Activated T-cell treated with anti-CD3 and anti-CD28 coated beads, Interleukin-2, amount 50 U/mL, for 1 hour (primary cell): ENCODE measurements around the gene ZNF670.
"Not testable (repeated sequence)": the region's sequence is repeated elsewhere in the genome, so short reads cannot be mapped to it uniquely, and the experiment has no call there.

Experiments
- DNase-seq: peaks from one replicate; pipeline ENCODE4 v3.0.0-alpha.2; 2020

The ZNF670 gene

DNA sequence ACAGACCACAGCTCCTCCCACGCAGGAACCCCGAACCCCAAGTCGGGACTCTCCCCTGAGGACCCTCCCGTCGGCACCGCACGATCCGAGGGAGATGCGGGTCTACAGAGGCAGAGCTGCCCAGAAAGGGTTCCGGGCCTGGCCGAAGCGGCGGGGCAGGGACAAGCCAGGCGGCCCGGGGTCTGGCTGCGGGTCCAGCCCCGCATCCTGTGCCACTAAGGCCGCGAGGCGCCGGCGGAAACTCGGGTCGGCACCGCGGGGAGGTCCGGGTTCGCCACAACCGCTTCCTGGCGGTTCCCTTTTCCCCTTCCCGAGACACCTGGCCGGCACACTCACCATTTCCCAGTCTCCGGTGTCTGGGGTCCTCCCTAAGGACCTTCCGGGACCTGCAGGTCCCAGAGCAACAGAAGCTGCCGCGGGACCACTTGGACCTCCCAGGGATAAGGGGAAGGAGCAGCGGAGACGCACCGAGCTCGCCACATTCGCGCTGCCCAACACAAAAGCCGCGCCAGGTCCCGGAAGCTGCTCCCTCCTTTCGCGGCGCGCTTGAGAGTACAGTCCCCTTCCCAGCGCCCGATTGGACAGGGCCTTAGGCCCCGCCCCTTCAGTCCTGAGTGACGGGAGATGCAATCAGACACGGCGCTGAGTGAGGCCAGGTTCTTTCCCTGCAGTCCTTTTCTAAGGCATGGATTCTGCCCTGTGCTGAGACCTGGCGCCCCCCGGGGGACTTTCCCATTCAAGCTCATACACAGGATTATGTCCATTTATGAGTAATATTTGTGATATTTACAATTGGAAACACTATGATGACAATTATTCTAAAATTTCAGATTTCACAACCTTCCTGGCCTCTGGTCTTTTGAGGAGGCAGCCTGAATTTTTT, at the start of gene ZNF670:
ZNF670 (minus strand) TSS at position 554 of the 883 bp plus-strand sequence; CDS start at position 339, 215 bp downstream.
- peak; percentile 82 for DNase-seq

DNA sequence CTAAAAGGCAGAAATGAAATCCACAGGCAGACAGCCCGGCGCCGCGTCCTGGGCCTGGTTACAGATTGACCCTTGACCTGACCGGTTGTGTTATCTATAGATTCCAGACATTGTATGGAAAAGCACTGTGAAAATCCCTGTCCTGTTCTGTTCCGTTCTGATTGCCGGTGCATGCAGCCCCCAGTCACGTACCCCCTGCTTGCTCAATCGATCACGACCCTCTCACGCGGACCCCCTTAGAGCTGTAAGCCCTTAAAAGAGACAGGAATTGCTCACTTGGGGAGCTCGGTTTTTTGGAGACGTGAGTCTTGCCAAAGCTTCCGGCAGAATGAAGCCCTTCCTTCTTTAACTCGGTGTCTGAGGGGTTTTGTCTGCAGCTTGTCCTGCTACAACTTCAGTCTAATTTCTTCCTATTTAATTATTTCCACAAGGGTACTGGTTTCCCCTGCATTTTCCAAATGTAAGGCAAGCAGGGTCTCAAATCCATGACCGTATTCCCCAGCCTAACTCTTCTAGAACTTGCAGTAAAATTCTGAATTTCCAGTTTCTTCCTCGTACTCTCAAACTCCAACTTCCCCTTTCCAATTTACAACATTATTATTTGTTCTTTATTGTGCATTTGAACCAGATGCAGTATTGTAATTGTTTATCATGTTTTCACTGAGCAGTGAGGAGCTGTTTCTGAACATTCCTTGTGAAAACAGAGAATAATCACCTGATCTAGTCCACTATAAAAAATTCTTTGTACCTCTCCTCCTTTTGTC, 49.1 kb upstream of the ZNF670 start:
- not testable (repeated sequence) for DNase-seq

DNA sequence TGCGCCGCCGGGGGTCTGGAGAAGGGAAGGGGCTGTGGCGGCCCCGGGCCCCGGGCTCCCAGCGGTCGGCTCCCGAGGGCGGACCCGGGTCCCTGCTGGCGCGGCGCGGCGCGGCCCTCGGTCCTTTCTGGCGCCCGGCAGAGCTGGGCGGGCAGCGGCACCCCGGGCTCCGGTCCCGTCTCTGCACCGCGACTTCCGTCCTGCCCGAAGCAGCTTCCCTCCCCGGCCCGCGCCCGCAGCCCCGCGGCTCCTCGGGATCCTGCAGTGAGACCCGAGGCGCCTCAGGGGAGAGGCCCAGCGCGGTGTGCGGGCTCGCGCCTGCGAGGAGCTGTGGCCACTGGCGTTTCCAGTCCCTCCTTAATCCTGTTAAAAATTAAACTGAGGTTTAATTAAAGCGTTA, 48.0 kb upstream of the ZNF670 start:
- DNase-seq, result not testable (repeated sequence)

DNA sequence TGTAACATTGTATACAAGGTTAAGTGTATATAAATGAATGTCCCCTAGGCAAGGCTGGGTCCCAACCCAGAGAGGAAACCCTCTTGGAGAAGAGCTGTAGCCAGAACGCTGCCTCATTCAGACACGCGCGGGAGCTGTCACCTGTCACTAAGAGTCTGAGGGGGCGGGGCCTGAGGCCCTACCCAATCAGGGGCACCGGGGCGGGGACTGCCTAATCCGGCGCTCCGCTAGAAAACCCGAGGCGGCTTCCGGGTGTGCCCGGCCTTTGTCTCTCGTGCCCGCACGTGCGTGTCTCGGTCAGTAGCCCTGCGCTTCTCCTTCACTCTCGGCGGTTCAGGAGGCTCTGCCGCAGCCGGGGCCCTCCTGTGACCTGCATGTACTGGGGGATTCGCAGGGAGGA, 47.6 kb upstream of the ZNF670 start:
- DNase-seq, result not testable (repeated sequence)

DNA sequence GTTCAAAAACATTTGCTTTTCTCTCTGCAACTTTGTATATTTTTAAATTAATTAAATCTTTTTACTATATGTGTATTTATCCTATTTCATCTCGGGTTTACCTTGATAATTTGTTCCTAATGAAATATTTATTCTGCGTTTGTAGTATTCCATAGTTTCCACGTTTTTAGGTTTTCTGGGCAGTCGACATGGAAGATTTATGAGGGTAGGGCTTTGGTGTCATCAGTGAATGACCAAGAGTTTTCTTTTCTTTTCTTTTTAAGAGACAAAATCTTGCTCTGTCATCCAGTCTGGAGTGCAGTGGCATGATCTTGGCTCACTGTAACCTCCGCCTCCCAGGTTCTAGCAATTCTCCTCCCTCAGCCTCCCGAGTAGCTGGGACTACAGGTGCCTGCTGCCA, 42.8 kb upstream of the ZNF670 start:
- DNase-seq, result no peak

DNA sequence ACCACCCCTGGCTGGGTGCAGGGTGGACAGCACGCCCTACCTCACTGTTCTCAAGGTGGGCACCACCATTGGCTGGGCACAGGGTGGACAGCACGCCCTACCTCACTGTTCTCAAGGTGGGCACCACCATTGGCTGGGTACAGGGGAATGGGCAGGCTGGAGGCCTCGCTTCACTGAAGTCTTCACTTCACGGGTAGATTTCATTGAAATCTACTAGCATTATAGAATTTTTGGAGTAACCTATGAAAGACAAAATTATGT, 41.7 kb upstream of the ZNF670 start:
- DNase-seq, result not testable (repeated sequence)

DNA sequence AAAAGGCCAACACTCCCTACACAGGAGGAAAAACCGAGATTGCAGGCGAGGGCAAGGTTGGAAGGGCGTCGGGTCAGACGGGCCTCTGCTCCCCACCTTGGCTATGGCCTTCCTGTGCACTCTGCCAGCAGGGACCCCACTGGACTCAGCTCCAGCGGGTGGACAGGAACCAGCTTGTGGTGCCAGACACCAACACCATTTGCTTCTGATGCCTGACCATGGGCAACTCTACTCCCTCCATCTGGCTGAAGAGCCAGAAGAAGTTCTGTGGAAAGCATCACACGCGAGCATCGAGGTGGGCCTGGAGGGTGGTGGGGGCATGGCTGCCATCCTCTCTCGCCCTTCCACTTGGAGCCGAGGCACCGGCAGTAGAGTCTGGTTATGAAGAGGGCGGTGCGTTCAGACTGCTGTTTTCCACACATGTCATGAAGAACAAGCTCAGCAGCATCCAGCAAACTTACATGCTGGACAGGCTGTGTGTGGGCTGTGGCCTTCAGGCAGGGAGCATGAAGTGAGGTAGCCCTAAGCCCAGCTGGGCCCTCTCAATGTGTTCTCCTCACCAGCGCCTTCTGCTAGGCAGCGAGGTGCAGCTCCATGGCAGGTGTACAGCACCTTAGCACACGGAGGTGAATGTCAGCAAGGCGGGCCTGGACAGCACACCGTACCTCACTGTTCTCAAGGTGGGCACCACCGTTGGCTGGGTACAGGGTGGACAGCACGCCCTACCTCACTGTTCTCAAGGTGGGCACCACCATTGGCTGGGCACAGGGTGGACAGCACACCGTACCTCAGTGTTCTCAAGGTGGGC, 41.2 kb upstream of the ZNF670 start:
- DNase-seq, result no peak

DNA sequence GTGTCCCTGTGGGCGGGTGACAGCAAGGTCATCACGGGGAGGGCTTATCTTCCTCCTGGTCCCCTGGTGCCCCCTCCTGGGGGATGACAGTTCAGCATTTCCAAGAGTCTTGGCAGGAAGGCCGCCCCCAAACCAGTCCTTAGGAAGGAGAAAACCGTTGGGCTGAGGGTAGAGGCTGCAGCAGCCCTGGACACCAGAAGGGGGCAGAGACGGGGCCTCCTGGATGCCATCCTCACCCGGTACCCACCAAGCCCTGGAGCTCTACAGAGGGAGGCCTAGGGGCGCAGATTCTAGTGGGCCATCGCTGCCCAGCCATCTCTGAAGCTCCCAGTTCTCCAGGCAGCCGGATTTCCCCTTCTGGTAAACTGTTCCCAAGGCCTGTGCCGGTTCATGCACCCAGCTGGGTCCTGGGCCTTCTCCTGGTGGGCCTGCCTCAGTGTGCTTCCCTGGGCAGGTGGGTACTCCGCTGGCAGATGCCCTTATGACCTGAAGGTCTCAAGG, 40.4 kb upstream of the ZNF670 start:
- DNase-seq, result no peak

DNA sequence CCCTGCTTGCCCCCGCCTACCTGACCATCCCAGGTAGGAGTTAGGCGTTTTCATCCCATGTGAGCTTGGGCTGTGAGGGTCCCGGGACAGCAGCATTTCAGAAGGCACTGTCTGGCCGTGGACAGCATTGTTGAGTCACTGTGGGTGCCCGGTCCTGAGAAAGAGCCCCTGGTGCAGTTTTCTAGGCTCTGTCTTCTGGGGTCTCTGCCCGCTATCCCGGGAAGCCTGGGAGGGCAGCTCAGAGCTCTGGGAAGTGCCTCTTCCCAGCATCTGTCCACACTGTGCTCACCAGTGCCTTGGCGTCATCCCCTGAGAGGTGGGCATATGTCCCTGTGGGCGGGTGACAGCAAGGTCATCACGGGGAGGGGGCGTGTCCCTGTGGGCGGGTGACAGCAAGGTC, 36.9 kb upstream of the ZNF670 start:
- DNase-seq, result no peak

DNA sequence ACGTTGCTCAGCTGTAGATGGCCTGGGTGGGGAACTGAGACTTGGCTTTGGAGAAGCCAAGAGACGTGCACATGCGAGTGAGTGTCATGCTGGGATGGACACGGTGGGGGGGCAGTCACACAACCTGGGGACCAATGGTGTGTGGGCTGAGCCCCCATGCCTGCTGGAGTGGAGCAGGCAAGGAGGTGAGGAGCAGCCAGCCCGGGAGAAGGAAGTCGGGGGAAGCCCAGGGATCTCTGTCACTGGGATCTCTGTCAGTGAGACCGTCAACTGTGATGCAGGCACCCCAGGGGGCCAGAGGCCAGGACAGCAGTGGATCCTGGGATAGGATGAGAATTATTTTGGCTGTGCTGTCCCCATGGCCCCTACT, 36.5 kb upstream of the ZNF670 start:
- no peak for DNase-seq

DNA sequence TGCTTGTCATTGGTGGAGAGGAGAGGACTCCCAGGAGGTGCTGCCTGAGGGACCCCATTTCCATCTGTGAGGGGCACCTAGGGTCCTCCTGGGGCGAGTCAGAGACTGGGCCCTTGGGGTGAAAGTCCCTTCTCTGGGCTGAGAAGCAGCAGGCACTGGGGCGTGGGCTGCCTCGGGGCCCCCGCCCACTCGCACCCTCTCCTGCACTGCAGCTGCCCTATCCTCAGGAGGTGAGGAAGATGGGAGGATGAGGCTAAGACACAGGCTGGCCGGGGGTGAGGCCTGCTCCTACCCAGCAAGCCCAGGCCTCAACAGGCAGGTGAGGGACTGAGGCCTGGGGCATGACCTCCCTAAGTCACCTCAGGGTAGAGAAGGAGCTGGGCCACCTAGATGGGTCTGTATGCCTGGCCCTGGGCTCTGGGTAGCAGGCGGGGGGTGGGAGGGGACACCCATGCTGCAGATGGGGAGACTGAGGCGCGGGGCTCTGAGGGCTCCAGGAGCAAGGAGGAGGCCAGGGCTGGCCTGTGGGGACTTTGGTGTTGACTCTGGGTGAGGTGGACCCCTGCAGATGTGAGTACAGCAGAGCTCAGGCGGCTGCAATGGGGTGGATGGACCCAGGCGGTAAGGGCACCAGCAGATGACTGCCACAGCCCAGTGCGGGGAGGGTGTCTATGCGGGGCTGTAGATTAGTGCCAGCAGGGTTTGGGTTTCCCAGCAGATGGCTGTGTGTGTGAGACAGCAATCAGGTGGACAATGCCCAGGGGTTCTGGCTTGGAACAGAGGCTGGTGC, 35.9 kb upstream of the ZNF670 start:
- DNase-seq, result no peak

DNA sequence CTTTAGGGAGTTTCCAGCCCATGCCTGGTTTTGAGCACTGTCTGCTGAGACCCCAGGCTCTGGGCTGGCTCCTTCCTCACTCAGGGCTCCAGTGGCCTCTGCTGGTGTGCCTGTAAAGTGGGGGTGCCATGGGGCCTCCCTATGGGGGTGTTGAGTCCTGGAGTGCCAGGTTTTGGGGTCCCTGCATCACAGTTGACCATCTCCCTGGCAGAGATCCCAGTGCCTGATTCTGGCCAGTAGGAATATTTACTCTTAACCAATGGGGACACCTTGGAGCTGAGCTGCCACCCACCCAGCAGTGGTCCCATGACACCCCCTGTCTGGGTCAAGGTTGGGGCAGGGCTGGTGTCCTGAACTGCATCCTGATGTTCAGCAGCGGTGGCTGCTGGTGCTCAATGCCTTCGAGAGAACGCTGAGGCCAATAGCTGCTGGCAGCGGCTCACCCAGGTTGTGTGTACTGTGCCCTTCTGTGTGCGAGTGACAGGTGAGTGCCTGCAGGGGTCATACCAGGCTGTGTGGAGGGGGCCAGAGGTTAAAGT, 35.2 kb upstream of the ZNF670 start:
- no peak for DNase-seq

DNA sequence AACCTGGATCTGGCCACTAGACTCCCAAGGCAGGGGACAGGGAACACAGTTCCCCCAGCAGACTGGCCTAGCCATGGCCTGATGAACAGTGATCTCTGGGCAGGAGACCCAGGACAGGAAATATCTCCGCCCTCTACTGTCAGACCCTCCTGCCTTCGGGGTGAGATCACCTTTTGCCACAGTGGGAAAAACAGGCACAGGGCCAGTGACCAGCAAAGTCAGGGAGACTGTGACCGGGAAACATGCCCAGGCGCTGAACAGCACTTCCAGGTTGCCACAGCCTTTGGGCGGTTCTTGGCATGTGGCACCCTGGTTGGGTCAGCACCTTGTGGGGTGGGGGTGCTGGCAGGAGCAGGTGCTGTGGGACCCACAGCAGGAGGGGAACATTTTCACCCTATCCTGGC, 34.5 kb upstream of the ZNF670 start:
- DNase-seq, result no peak

DNA sequence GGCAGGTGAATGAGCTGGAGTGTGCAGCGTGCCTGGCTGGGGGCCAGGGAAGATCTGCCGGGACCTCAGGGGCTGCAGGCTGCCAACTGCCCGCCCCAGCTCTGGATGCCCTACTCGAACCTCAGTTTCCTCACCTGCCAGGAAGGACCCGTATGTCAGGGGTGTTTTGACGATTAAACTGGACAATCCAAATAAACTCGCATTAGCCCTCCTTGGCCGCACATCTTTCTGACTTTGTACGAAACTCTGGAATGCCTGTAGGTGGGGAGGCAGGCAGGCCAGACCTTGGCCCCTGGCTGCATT, 33.8 kb upstream of the ZNF670 start:
- no peak for DNase-seq

DNA sequence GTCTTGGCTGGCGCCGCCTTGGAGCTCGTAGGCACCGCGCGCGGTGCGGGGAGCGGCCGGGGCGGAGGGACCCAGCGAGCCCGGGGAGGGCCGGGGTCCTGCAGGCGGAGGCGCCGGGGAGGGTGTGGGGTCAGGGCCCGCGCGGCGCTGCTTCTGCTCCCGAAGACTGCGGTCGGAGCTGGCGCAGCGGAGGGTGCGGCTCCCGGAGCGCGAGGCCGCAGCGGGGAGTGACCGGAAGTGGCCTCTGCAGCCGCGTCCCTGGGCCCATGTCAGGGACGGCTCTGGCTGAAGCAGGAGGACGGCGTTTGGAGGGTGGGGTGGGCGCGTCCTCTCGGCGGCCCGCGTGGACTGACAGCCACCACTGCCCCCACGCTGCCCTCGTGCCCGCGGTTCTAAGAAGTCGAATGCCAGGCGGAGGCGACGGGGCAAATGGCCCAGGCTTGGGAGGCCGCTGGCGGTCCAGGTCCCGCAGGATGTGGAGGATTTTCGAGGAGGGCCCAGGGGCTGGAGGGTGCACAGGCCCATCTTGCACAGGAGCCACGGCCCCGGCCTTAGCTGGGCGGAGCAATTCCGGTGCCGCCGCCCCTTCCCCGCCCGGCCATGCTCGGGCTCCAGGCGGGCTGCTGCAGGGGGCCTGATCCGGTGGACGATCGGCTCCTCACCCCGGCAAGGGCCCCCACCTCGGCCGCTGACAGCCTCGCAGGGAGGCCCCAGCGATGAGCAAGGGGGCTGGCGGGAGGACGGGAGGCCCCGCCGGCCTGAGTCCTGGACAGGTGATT, 33.3 kb upstream of the ZNF670 start:
- no peak for DNase-seq

DNA sequence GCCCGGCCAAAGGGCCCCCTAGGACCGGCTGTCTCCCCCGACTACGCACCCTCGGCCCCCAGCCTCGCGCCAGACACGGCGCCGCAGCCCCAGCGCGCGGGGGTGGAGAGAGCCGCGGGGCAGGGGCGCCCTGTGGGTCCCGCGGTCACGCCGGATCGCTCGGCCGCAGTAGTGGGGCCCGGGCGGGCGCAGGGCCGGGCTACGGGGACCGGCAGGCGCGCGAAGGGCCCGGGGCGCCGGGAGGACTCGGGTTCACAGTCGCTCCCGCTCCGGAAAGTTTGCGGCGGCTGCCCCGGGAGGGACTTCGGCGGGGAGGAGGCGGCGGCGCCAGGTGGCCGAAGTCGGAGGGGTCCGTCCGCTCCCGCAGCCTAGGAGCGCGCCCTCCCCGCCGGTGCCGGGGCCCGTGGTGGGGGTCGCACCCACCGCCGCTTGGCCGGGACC, 32.7 kb upstream of the ZNF670 start:
- DNase-seq, result no peak

DNA sequence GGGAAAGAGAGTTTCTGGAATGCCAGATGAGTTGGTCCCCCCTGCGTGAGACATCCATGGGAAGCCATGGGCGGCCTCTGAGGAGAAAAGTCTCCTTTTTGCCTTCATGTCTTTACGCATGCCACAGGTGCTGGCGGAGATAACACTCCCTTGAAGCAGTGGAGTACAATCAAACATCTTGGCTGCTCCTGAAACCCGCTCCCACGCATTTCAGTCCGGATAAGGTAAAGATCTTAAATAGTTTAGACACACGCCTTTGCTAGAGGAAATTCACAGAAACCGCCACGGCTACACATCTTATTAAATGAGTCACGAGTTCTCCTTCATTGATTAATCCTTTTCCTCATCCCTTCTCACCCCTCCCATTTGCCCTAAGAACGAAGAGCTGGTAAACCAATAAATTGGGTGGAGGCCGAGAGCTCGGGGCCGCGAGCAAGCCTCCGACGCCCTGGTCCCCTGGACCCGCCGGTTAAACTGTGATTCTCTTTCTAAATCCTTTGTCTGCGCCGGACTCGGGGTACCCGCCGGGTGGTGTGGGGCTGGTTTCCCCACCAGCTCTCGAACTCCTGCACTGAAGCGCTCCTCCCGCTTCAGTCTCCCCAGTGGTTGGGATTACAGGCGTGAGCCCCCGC, 32.1 kb upstream of the ZNF670 start:
- no peak for DNase-seq

DNA sequence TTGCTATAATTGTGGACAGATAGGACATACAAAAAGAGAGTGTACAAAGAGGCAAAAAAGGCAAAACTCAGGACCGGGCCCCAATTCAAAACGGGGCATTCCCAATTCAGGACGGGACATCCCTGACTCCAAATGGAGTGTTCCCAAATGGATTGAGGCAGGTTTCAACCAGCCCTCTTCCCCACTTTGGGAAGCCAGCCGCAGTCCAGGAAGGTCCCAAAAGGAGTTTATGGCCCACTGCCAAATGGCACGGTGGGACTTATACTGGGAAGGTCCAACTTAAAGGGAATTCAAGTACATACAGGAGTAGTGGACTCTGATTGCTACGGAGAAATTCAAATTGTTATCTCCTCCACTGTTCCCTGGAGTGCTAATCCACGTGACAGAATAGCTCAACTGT, 29.1 kb upstream of the ZNF670 start:
- DNase-seq, result no peak

DNA sequence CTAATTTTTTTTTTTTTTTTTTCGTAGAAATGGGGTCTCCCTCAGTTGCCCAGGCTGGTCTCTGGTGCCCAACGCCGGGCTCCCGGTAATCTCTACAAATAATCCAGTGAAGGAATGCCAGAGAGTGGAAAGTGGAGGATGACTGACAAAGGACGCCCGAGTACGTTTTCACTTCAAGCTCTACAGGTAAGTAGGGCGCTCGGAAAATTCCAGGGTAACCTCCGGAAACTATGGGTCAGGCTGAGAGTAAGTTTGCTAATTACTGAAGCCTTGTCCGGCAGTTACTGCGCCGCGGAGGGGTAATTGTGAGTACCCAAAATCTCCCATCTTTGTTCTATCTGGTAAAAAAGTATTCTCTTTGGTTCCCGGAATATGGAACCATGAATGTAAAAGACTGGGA, 27.4 kb upstream of the ZNF670 start:
- DNase-seq, result no peak

DNA sequence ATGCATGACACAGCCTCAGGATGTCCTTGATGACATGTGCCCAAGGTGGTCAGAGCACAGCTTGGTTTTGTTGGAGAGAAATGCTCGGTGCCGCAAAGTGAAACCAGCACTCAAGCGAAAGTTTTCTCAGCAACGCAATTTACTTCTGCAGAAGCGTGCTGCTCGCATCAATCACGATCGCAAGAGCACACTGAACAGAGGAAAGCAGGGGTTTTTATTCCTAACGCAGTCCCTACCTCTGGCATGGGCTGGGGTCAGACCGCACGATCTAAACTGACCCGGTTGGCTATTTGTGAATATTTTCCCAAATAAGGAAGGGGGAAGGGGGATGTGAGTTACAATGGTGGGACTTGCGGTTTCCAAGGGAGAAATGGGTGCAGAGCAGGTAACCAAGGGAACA, 26.4 kb upstream of the ZNF670 start:
- no peak for DNase-seq
